PC-3 (cell line): ENCODE data around the gene PPP1R17. TPM values are rescaled to one million over a fixed set of nuclear protein-coding genes. Genes with fewer than 3 reads are reported as not detected.

Experiments used
- ATAC-seq: fragments of 200-7000 bp; cut with Tn5 transposase; 2 replicates; pipeline ENCODE4 v1.9.1; 2020; ENCODE audit warnings: mild to moderate bottlenecking, moderate library complexity
- BruUV-seq: library from RNA; stranded (reverse); fragments of 400-500 nt; replicated peaks from 2 replicates; lab custom pipeline; 2021; lab: Mats Ljungman, UMichigan
- CTCF ChIA-PET: fragments of 300-600 bp; sonication (Branson Sonifier 250); formaldehyde crosslinking; loops from one replicate; lab custom pipeline; 2022; ENCODE audit warnings: antibody characterized with exemption; lab: Charles Lee
- POLR2A ChIA-PET: fragments of 300-600 bp; sonication (Branson Sonifier 250); formaldehyde crosslinking; loops from one replicate; lab custom pipeline; 2022; ENCODE audit warnings: antibody characterized with exemption; ENCODE audit not compliant: unreplicated experiment; lab: Charles Lee
- DNase-seq: peaks from one replicate; pipeline ENCODE4 v3.0.0-alpha.2; 2015
- H2AFZ ChIP-seq: fragments of 300-600 bp; sonication (generic); 2 replicates; pipeline ENCODE4 v1.6.0; 2016; ENCODE audit warnings: antibody characterized with exemption, low read length
- H3F3A ChIP-seq: fragments of 300-600 bp; sonication (generic); one replicate; pipeline ENCODE4 v1.6.0; 2017; ENCODE audit warnings: antibody characterized with exemption, low read length, control low read depth, mild to moderate bottlenecking; ENCODE audit not compliant: unreplicated experiment
- H3K27ac ChIP-seq: fragments of 300-600 bp; sonication (generic); 2 replicates; pipeline ENCODE4 v1.5.1; 2016; ENCODE audit warnings: mild to moderate bottlenecking, low read length
- H3K27me3 ChIP-seq: fragments of 300-600 bp; sonication (generic); 2 replicates; pipeline ENCODE4 v1.6.1; 2016; ENCODE audit warnings: low read length, mixed read lengths
- H3K36me3 ChIP-seq: fragments of 300-600 bp; sonication (generic); 2 replicates; pipeline ENCODE4 v1.6.1; 2016; ENCODE audit warnings: low read depth, mixed run types, low read length, mixed read lengths
- H3K4me1 ChIP-seq: fragments of 300-600 bp; sonication (generic); 2 replicates; pipeline ENCODE4 v1.5.1; 2016; ENCODE audit warnings: low read length; ENCODE audit not compliant: insufficient read depth
- H3K4me2 ChIP-seq: fragments of 300-600 bp; sonication (generic); 2 replicates; pipeline ENCODE4 v1.6.0; 2016; ENCODE audit warnings: low read length
- H3K4me3 ChIP-seq: fragments of 300-600 bp; sonication (generic); 2 replicates; pipeline ENCODE4 v1.5.1; 2016; ENCODE audit warnings: mild to moderate bottlenecking, low read length, mixed read lengths
- H3K79me2 ChIP-seq: fragments of 300-600 bp; sonication (generic); 2 replicates; pipeline ENCODE4 v1.6.1; 2017; ENCODE audit warnings: low read length, mixed read lengths
- H3K9ac ChIP-seq: fragments of 300-600 bp; sonication (generic); 2 replicates; pipeline ENCODE4 v1.6.0; 2016; ENCODE audit warnings: mild to moderate bottlenecking, low read length
- H3K9me2 ChIP-seq: fragments of 300-600 bp; sonication (generic); replicated peaks from 2 replicates; pipeline ENCODE4 v1.6.1; 2016; ENCODE audit warnings: mixed run types, low read length, mixed read lengths
- H3K9me3 ChIP-seq: fragments of 300-600 bp; sonication (generic); 2 replicates; pipeline ENCODE4 v1.6.1; 2016; ENCODE audit warnings: low read length, mixed read lengths
- H4K20me1 ChIP-seq: fragments of 300-600 bp; sonication (generic); 2 replicates; pipeline ENCODE4 v1.6.1; 2016; ENCODE audit warnings: low read length, mixed read lengths
- EZH2 ChIP-seq: fragments of 300-600 bp; sonication (generic); IDR thresholded peaks from one replicate; pipeline ENCODE4 v1.6.1; 2017; ENCODE audit warnings: antibody characterized with exemption, mild to moderate bottlenecking, low read length; ENCODE audit not compliant: unreplicated experiment
- EZH2phosphoT487 ChIP-seq: fragments of 300-600 bp; sonication (generic); IDR thresholded peaks from 2 replicates; pipeline ENCODE4 v1.6.1; 2018; ENCODE audit warnings: mild to moderate bottlenecking, antibody characterized with exemption, low read length, borderline replicate concordance
- intact Hi-C: fragments of 100-400 bp; cut with micrococcal nuclease; formaldehyde crosslinking; loops from 2 replicates; pipeline ENCODE4 v1.9.0; 2023
- total RNA-seq: library from RNA; depleted of rRNA; stranded (reverse); fragments of >200 nt; gene quantifications from 2 replicates; pipeline ENCODE4 v1.2.3, GENCODE V29; 2014
- TF ChIP-seq, protein P1 (sequence below): fragments of 300-600 bp; sonication (generic); conservative IDR thresholded peaks from 2 replicates; pipeline ENCODE4 v1.5.1; 2017; ENCODE audit warnings: antibody characterized with exemption, low read depth, mild to moderate bottlenecking, low read length

Gene PPP1R17
- total RNA-seq, 1 experiment from 2014 or later: not detected

DNA sequence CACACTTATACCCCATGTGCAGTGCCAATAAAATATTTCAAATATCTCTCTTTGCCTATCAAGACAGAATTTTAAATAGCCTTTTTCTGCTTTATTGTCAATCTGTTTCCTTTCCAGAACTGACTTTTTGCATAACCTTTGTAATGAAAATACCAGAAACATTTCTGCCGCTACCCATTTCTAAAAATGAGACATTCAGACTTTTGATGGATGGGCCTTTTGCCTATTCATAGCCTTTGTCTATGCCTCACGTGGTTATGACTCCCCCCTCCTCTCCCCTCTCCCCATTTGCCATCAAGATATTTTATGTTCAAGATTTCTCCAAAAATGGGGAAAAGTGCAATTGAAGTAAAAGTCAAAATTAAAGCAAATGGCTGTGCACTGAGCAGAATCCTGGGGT, 5.9 kb downstream of the PPP1R17 start:
- Histone ChIP-seq H3K9me2 (no peaks in the 10 kb centered on the region), H2AFZ (no peak overlapping the region), H3K36me3 (no peaks in the 10 kb centered on the region), H3F3A (no peaks in the 10 kb centered on the region), H3K9me3 (no peaks in the 10 kb centered on the region), H3K9ac (no peak overlapping the region), H3K4me1 (no peaks in the 10 kb centered on the region), H3K4me2 (no peak overlapping the region), H3K79me2 (no peaks in the 10 kb centered on the region), H3K4me3 (no peak overlapping the region), H3K27me3 (peaks cover 100% of the 10 kb centered on the region), H3K27ac (no peak overlapping the region), H4K20me1 (no peaks in the 10 kb centered on the region)
- ATAC-seq: no peak
- ChIA-PET CTCF (no interaction called here), POLR2A (no interaction called here)
- no peak for DNase-seq
- BruUV-seq: no TSS peak
- TF ChIP-seq EZH2phosphoT487 (no peak), EZH2 (no peak)
- TF ChIP-seq, protein P1, sequence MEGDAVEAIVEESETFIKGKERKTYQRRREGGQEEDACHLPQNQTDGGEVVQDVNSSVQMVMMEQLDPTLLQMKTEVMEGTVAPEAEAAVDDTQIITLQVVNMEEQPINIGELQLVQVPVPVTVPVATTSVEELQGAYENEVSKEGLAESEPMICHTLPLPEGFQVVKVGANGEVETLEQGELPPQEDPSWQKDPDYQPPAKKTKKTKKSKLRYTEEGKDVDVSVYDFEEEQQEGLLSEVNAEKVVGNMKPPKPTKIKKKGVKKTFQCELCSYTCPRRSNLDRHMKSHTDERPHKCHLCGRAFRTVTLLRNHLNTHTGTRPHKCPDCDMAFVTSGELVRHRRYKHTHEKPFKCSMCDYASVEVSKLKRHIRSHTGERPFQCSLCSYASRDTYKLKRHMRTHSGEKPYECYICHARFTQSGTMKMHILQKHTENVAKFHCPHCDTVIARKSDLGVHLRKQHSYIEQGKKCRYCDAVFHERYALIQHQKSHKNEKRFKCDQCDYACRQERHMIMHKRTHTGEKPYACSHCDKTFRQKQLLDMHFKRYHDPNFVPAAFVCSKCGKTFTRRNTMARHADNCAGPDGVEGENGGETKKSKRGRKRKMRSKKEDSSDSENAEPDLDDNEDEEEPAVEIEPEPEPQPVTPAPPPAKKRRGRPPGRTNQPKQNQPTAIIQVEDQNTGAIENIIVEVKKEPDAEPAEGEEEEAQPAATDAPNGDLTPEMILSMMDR: no peak
- intact Hi-C loops: no loop called here

DNA sequence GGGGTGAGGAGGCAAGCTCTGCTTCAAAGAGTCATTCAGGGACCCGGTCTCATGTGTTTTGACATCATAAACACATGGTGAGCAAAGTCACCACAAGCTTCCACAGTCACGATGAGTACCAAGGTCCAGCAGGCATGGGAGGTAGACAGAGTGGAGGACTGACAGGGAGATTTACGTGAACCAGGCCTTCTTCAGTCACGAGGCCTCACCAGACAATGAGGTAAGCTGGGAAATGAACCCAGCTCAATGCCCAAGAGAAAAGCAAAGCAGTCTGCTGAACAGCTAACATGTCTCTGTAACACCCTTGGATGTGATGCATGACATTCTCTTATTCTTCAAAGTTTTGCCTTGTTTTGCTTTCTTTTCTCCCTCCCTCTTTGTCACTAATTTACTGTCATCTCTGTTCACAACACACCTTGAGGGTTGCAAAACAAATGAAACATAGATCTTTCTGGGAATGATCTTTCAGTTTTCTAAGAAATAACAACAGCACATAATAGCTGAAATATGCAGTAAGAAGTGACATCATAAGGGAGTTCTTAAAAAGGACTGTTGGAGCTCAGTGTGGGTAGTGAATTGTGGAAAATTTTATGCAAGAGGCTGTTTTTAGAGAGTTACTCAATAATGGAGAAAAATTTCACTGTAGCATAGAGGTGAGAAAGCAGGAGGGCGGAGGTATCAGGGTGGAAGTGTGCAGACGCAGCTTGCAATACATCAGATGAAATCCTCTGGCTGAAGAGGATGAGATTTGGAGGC, 9.0 kb downstream of the PPP1R17 start:
- no peaks in the 10 kb centered on the region for H4K20me1 ChIP-seq

DNA sequence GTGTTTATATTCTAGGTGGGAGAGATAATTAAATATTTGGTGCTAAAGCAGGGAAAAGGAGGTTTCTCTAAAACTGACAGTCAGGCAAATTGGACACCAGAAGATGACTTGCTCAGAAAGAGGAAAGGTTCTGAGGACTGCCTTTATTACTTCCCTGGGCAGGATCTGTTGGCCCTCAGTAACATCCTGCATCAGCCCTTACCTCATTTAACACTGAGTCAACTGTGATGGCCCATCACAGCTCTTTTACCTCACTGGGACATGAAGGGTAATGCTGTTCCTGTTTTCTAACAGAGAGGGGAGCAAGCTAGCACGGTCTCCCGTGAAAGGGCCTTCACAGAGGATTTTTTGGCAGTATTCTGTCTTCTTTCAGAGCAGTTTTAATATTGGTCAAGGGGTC, 12.0 kb downstream of the PPP1R17 start:
- Histone ChIP-seq H3K36me3 (no peaks in the 10 kb centered on the region), H3K27me3 (peaks cover 96% of the 10 kb centered on the region), H3K4me1 (no peaks in the 10 kb centered on the region), H3F3A (no peaks in the 10 kb centered on the region), H3K9ac (no peak overlapping the region), H3K9me3 (no peaks in the 10 kb centered on the region), H3K4me3 (no peak overlapping the region), H3K79me2 (no peaks in the 10 kb centered on the region), H2AFZ (no peak overlapping the region), H3K27ac (no peak overlapping the region), H3K9me2 (no peaks in the 10 kb centered on the region), H3K4me2 (no peak overlapping the region), H4K20me1 (no peaks in the 10 kb centered on the region)
- BruUV-seq: no TSS peak
- intact Hi-C loops: no loop called here
- POLR2A ChIA-PET: no interaction called here
- TF ChIP-seq EZH2 (no peak), EZH2phosphoT487 (no peak)
- TF ChIP-seq, protein P1: no peak
- CTCF ChIA-PET: no interaction called here
- ATAC-seq: no peak
- DNase-seq: no peak

More for the DNA sequence above, 9.0 kb downstream of the PPP1R17 start:
- H3K9me3 ChIP-seq: no peaks in the 10 kb centered on the region
- H3K79me2 ChIP-seq: no peaks in the 10 kb centered on the region
- H2AFZ ChIP-seq: no peak overlapping the region
- DNase-seq (no peak), ATAC-seq (no peak)
- no peak overlapping the region for H3K9ac ChIP-seq
- H3F3A ChIP-seq: no peaks in the 10 kb centered on the region
- POLR2A ChIA-PET: interaction anchor here (0.6 kb wide), 1 partner anchor 1471 kb away, joined by 4 read pairs; no protein-coding TSS in a partner anchor
- H3K9me2 ChIP-seq: no peaks in the 10 kb centered on the region
- no peak overlapping the region for H3K27ac ChIP-seq
- H3K27me3 ChIP-seq: peaks cover 97% of the 10 kb centered on the region
- intact Hi-C loops: no loop called here
- H3K4me1 ChIP-seq: no peaks in the 10 kb centered on the region
- TF ChIP-seq EZH2 (no peak), EZH2phosphoT487 (no peak)
- TF ChIP-seq, protein P1: no peak
- H3K4me3 ChIP-seq: no peak overlapping the region
- BruUV-seq: no TSS peak
- CTCF ChIA-PET: no interaction called here
- H3K4me2 ChIP-seq: no peak overlapping the region
- H3K36me3 ChIP-seq: no peaks in the 10 kb centered on the region
